ENCODE measurements around the gene HPSE2. TPM values are rescaled to one million over a fixed set of nuclear protein-coding genes. Genes with fewer than 3 reads are reported as not detected.

HPSE2 gene
- total and polyA plus RNA-seq, 2 of the 8 experiments (the other 6 are each of a cell fraction or from before 2014, with no cell fraction given): 0.41 to 0.58 TPM

- Histone ChIP-seq H3K4me1 (replicated peaks in 1 of 4; ENCODE audit: control insufficient read depth in 3 of 4, insufficient read depth in 4 of 4, low read length in 3 of 4) (peaks cover 0 to 4% (median 3%) of the 10 kb centered on the region in 4 experiments; a peak in 5 of 7 replicates), H3K36me3 (ENCODE audit: control insufficient read depth in 2 of 4, insufficient read depth in 4 of 4, low read length in 3 of 4) (peaks cover 10 to 30% (median 23%) of the 10 kb centered on the region in 4 experiments), H2BK15ac (ENCODE audit: low read length) (peak within 1 kb of the TSS; percentile 29), H3K23ac (ENCODE audit: insufficient read length) (no peak within 1 kb of the TSS), H3K9ac (replicated peaks in 1 of 4; ENCODE audit: extremely low read depth in 1 of 4, low read depth in 3 of 4, low read length in 3 of 4) (peak within 1 kb of the TSS; percentile 52 to 80 (median 72)), H2BK120ac (replicated peaks; ENCODE audit: low read depth, low read length) (no peak within 1 kb of the TSS), H4K20me1 (replicated peaks in 1 of 2; ENCODE audit: control insufficient read depth in 1 of 2, insufficient read depth in 2 of 2, low read length in 2 of 2) (peaks cover 0 to 3% of the 10 kb centered on the region in 2 experiments), H3K27ac (ENCODE audit: low read depth, low read length) (peak within 1 kb of the TSS; percentile 69; the same call in 1 of the 2 replicates), H3K56ac (replicated peaks; ENCODE audit: insufficient read length, low read depth, low read length) (peak within 1 kb of the TSS; percentile 36), H4K5ac (ENCODE audit: insufficient read length, low read depth, low read length) (peak within 1 kb of the TSS; percentile 21), H3K79me1 (ENCODE audit: low read depth, low read length) (no peaks in the 10 kb centered on the region; the same call in 1 of the 2 replicates), H3K18ac (ENCODE audit: extremely low read depth, low read length) (peak within 1 kb of the TSS; percentile 55), H2BK20ac (ENCODE audit: low read length) (no peak within 1 kb of the TSS), H3K4me2 (ENCODE audit: insufficient read depth in 1 of 2, low read depth in 2 of 2, low read length in 2 of 2) (peak within 1 kb of the TSS; percentile 79 to 89), H3K23me2 (ENCODE audit: low read depth, low read length) (no peaks in the 10 kb centered on the region; the same call in 1 of the 2 replicates), H4K91ac (replicated peaks; ENCODE audit: insufficient read length, low read length) (peak within 1 kb of the TSS; percentile 52), H3K79me2 (ENCODE audit: control insufficient read depth in 1 of 2, insufficient read depth in 2 of 2, low read length in 2 of 2) (peaks cover 0 to 8% of the 10 kb centered on the region in 2 experiments; a peak in 1 of 4 replicates), H3K4ac (replicated peaks; ENCODE audit: insufficient read length, low read depth, low read length) (peak within 1 kb of the TSS; percentile 48), H2AK5ac (ENCODE audit: low read depth, low read length) (no peak within 1 kb of the TSS), H3K4me3 (ENCODE audit: extremely low read depth in 1 of 4, insufficient read depth in 2 of 4, low read depth in 3 of 4, low read length in 4 of 4) (peak within 1 kb of the TSS; percentile 70 to 93 (median 76)), H4K8ac (ENCODE audit: extremely low read depth, insufficient read depth, low read length) (peak within 1 kb of the TSS; percentile 91; the same call in 1 of the 2 replicates), H2BK12ac (ENCODE audit: low read depth, low read length) (no peak within 1 kb of the TSS; the same call in 1 of the 2 replicates), H2AFZ (ENCODE audit: low read length) (peak within 1 kb of the TSS; percentile 97), H3K14ac (ENCODE audit: insufficient read length) (no peak within 1 kb of the TSS), H2BK5ac (ENCODE audit: low read depth, low read length) (no peak within 1 kb of the TSS; the same call in 1 of the 2 replicates), H3K9me3 (ENCODE audit: insufficient read depth in 2 of 2, low read depth in 1 of 2, low read length in 1 of 2) (no peaks in the 10 kb centered on the region), H3K27me3 (replicated peaks in 1 of 4; ENCODE audit: control insufficient read depth in 3 of 4, extremely low read depth in 1 of 4, insufficient read depth in 3 of 4, low read length in 3 of 4) (no peaks in the 10 kb centered on the region)
- POLR2A ChIA-PET (ENCODE audit: partially characterized antibody): interaction anchor here (0.7 to 2.9 kb wide), 7 partner anchors 8 to 34 kb away, joined by 3 to 11 read pairs (median 4); partner anchors contain the start of gene PYROXD2
- no peak for FAIRE-seq
- 3% methylated on average over 39 of the region's 47 CpGs; no CpG with 5 or more reads in 1 of the 2 experiments for WGBS, 2 experiments (ENCODE audit: extremely low coverage in 1 of 2, insufficient coverage in 1 of 2, insufficient read length in 1 of 2, insufficient replicate concordance in 2 of 2, low coverage in 1 of 2, low lambda C conversion rate in 2 of 2, missing lambda C conversion rate in 1 of 2)
- peak in 1 of 2 experiments; percentile 86 for DNase-seq (ENCODE audit: low read depth in 1 of 2, low spot score in 2 of 2)
- CTCF ChIA-PET (ENCODE audit: partially characterized antibody): interaction anchor here (0.6 kb wide), 1 partner anchor 1408 kb away, joined by 3 read pairs; no protein-coding TSS in a partner anchor
- TF ChIP-seq JUN (IDR thresholded peaks at IDR 0.05; ENCODE audit: low read depth, low read length) (no peak), YY1 (IDR thresholded peaks at IDR 0.05; ENCODE audit: low read depth, low read length) (0 out of 2 replicates have a peak, but pooled peaks have one; percentile 10), HDAC2 (IDR thresholded peaks at IDR 0.05; ENCODE audit: borderline replicate concordance in 1 of 2, low read depth in 2 of 2, low read length in 2 of 2) (peak in 1 of 2 experiments; percentile 71; a peak in 1 of 4 replicates), SIN3A (conservative IDR thresholded peaks at IDR 0.05 in 1 of 2, IDR thresholded peaks at IDR 0.05 in 1 of 2; ENCODE audit: low read depth in 1 of 2, low read length in 2 of 2) (peak; percentile 29 to 85; a peak in 2 of 4 replicates), PHF8 (conservative IDR thresholded peaks at IDR 0.05; ENCODE audit: low read depth, low read length) (peak; percentile 94), HDAC6 (IDR thresholded peaks at IDR 0.05; ENCODE audit: low read depth, low read length) (no peak), ATF2 (IDR thresholded peaks at IDR 0.05; ENCODE audit: low read length) (no peak)
- TF ChIP-seq, protein P1, sequence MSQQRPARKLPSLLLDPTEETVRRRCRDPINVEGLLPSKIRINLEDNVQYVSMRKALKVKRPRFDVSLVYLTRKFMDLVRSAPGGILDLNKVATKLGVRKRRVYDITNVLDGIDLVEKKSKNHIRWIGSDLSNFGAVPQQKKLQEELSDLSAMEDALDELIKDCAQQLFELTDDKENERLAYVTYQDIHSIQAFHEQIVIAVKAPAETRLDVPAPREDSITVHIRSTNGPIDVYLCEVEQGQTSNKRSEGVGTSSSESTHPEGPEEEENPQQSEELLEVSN (IDR thresholded peaks at IDR 0.05): peak; percentile 45
Measured at GRCh38 chr10:98446661-98447221, 788.9 kb downstream of the HPSE2 start, which contains the start of gene HPS1. Gene HPS1 (minus strand): TSS chr10:98446935. CDS start chr10:98443240, 3,695 bp downstream.

All from H1 (cell line).